B cell (primary cell): ENCODE results near the gene CDK11A.
"Not testable (repeated sequence)": the region's sequence is repeated elsewhere in the genome, so short reads cannot be mapped to it uniquely, and the experiment has no call there.

ENCODE experiments used
- CTCF ChIP-seq: fragments of 200-600 bp; IDR thresholded peaks from one replicate; pipeline ENCODE4 v1.8.0; 2022; ENCODE audit warnings: antibody characterized with exemption, mild to moderate bottlenecking
- EZH2 ChIP-seq: IDR thresholded peaks from 2 replicates; pipeline ENCODE4 v1.6.1; 2012; ENCODE audit warnings: borderline replicate concordance, low read depth, mild to moderate bottlenecking, moderate library complexity, low read length; ENCODE audit not compliant: insufficient read depth, poor library complexity, severe bottlenecking

- not testable (repeated sequence) for TF ChIP-seq CTCF, EZH2
Observed at GRCh38 chr1:1726088-1726487, 1.9 kb upstream of the CDK11A start.
